HG03039 (cell line): Measurements from ENCODE around the gene RBMS1.
"Not testable (repeated sequence)": the region's sequence is repeated elsewhere in the genome, so short reads cannot be mapped to it uniquely, and the experiment has no call there.

Experiments
- ATAC-seq: cut with Tn5 transposase; IDR thresholded peaks from one replicate; pipeline ENCODE4 v1.9.1; 2021; ENCODE audit warnings: mild to moderate bottlenecking, moderate library complexity; ENCODE audit not compliant: unreplicated experiment

Gene RBMS1

DNA sequence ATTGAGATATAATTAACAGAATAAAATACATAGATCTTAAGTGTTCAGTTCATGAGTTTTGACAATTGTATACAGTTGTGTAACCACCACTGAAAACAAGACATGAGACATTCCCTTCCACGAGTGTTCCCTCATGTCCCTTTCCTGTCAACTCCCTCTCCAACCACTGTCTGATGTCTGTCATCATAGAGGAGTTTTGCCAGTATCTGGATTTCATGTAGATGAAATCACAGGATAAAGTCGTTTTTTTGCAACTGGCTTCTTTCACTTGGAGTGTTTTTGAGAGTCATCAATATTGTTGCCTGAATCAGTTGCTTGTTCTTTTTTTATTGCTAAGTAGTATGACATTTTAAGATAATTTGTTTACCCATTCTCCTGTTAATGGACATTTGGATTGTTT lies 52.7 kb downstream of the RBMS1 start:
- no peak for ATAC-seq

DNA sequence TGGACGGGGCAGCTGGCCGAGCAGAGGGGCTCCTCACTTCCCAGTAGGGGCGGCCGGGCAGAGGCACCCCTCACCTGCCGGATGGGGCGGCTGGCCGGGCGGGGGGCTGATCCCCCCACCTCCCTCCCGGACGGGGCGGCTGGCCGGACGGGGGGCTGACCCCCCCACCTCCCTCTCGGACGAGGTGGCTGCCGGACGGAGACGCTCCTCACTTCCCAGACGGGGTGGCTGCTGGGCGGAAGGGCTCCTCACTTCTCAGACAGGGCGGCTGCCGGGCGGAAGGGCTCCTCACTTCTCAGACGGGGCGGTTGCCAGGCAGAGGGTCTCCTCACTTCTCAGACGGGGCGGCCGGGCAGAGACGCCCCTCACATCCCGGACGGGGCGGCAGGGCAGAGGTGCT lies 54.6 kb downstream of the RBMS1 start:
- ATAC-seq: not testable (repeated sequence)

DNA sequence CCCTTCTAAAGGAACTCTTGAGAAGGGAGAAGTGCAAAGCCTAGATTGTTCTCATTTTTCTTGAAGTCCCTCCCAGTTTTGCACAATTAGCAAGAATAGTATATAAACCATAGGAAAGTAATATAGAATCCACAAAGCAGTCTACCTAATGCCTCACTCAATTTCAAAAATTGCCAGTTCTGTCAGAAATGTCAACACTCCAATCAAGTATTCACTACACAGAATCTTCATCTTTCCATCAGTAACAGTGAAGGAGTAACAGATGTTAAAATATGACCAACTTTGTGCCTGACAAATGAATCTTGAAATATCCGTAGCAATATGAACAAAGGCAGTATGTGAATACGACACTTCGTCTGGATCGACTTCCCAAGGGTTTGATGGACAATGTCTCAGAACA lies 56.3 kb downstream of the RBMS1 start:
- no peak for ATAC-seq

DNA sequence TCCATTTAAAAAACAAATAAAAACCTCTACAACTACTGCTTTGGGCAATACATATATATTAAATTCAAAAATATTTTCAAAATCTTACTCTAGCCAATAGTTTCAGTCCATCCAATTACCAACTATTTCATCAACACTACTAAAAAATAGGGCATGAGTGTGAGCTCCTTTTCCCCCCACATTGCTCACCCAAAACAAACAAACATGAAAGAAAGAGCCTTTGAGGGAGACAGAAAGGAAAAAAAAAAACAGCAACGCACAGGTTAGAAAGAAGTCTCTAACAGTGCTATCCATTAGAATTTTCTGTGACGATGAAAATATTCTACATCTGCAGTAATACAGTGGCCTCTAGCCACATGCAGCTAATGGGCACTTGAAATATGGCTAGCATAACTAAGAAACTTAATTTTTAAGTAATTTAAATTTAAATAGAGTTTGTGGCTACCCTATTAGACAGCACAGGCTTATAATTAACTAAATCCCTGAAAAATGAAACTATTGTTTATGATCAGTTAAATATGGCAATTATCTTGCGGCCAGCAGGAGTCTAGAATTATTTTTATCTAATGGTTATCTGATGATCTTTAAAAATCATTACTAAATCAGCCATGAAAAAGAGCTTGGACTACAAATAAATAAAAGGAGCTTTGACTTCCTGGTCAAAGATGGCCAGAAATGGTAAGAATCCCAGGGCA lies 59.2 kb downstream of the RBMS1 start:
- ATAC-seq: no peak

DNA sequence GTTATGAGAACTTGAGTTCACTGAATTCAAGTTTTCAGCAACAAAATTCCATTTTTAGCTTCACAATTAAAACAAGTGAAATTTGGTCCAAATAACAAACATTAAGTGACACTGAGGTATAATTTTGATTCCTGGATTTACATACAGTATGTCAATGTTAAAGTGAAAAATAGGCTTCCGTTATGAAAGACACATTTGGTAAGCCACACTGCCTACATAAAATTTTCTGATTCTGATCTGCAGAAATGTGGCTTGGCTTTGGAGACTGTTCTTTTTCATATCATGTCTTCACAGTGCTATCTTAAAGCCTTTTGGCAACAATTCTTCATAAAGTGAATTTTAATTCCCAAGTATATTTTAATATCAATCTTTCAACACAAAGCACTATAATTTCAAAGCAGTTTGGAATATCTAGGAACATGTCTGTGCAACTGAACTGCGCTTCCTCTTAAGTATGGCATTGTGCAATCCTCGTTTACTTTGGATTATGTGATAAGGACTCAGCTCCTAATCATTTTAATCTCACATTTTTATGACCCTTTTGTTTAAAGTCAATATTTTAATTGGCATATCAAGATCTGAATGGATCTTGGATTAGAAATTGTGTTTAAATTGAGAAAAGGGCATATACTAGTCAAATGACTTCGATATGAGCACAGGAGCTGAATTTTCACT lies 60.0 kb downstream of the RBMS1 start:
- no peak for ATAC-seq

DNA sequence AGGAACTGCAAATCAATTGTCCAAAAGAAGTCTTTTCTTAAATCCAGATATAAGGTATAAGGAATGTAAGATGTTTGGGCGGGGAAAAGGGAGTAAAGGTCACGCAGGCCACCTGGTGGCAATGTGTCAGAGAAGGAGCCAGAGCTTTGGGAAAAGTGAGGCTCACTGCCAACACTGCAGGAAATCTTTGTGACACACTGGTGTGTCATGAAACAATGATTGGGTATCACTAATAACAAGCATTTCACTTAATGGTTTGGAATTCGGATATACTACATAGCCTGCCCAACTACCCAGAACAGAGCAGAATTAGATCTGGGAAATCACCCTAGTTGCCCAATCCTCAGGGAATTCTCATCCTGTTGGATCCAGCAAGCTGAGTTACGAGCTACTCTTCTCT lies 61.0 kb downstream of the RBMS1 start:
- ATAC-seq: no peak

DNA sequence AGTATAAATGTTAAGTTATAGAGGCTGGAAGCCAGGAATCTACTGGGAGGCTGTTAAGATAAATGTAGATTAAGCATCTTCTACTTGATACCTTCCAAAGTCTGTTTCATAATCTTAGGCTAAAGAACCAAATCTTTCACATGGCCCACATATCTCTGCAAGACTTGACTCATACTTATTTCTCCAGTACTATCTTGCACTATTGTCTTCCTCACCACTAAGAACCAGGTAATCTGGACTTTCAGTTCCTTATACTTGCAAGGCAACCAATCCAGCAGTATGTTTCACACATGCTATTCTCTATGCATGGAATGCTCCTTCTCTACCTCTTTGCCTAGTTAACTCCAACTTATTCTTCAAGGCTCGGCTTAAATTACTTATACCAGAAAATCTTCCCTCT lies 62.2 kb downstream of the RBMS1 start:
- peak; percentile 63 for ATAC-seq

DNA sequence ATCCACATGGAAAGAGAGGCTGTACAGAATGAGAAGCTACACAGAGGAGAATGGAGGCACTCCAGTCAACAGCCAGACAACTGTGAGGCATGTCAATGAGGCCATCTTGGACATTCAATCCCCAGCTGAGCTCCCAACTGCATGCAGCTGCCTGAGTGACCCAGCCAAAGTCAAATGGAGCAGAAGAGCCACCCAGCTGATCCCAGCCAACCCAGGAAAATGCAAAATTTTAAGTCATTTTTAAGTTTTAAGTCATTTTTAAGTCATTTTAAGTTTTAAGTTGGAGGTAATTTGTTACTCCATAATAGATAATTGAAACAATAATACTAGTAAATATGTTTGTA lies 63.6 kb downstream of the RBMS1 start:
- ATAC-seq: no peak

DNA sequence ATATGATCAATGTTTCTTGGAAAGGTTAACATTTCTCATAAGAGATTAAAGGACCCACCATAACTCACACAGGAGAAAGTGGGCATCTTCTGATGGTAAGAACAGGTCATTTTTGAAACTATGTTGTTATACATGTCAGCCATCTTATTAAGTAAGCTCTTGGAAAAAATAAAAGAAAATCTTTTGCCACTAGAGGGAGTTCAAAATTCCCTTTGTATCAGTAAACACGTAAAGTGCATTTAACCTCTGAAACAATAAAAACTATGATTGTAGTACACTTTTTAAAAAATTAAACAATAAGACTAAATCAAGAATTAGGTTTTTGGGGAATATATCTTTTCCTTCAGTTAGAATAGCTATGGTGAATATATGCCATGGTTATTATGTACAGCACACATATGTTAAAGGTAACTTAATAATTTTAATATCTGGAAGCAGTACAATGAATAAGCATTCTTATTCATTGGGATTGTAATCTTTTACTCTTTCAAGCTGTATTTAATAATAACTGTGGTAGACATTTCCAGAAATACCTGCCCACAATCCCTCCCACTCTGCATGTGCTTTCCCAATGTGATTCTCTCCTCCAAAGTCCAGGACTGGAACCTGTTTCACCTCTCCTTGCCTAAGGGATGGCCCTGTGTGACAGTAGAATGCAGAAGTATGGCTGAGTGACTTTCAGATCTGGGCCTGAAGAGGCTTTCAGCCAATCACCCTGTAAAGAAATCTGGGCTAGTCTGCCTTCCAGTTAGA lies 64.2 kb downstream of the RBMS1 start:
- ATAC-seq: no peak

DNA sequence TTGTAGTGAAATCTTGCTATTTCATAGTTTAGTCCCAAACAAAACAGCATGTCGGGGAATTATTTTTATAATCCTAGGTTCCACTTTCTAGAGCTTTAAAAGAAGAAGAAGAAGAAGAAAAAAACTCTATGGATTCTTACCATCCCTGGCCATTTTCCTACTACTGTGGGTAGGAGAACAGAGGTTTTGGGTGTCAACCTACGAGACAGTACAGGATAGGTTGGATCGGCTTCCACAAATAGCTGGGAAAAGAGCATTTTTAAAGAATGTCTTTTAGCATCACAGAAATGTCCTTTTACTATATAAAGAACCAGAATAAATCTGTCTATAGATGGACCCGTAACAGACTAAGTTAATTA lies 65.2 kb downstream of the RBMS1 start:
- no peak for ATAC-seq

DNA sequence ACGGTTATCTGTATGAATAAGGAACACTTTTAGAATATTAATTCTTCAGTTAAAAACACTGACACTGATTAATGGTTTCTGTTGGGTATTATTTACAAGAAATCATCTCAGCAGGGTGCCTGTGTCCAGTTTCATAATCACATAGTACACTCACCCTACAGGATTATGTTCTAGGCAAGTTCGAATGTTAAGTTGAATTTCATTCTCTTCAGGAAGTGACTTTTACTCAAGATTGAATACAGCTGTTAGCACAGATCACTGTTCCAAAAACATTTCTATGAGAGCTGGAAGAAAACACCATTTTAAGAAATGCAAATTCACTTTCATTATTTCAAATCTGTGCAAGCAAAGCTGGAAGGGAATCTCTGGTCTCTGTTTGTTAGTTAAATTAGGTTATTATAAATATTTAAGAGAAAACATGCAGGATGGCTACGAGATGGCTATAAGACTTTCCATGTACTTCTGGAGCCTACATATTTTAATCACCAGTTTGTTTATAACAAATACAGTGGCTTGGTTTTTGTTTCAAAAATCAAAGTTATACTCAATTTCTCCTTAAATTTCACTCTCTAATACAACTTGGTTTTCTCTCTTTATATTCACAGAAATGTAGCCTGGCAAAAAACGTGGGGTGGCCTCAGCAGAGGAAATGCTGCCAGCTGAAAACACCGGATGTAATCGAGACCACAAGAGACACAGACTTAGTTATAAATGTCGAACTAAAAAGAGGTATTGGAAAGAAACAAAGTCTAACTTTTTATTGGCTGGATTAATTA lies 65.8 kb downstream of the RBMS1 start:
- ATAC-seq: no peak

DNA sequence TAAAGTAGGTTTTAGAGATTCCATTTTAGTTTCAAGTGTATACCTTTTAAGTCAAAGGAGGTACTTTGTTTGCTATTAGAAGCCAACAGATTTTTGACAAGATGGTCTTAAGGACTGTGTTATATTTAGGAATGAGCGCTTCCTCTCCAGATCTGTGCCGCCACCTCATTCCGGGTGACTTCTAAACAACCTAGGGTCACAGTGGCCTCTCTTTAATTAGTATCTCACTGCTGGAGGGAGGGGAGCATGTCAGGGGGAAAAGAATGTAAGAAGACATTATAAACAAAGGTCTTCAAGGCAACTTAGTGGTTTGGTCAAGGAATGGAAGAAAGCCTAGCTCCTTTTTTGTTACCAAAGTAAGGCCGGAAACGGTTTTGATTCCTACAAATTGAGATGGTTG lies 67.0 kb downstream of the RBMS1 start:
- ATAC-seq: no peak

DNA sequence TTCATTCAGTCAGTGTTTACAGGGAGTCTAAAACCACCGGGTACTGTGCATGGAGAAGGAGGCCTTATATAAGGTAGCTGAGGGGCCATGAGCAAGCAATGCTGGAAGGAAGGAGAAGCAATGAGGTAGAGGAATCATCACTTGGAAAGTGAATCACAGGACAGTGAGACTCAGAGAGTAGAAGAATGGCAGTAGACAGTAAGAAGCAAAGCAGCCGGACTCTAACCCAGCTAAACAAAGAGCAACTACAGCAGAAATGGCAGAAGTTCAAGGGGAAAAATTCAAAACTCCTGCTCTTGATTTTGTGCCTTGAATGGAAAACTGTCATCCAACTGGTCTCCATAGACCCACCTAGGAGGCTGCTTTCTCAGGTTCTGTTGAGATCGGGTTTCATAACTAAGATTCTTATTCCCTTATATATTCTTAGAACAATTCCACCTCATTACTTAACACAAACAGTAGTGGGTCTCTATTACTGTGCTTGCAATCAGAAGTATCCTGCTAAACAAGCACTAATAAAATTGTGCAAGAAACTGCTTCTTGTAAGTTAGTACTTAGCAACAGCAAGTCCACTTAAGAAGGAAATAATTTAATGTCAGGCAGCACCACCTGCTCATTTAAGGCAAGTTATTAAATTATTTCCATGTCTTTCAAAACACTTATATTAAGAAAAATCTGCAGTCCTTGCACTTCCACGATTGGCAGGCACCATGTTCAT lies 68.0 kb downstream of the RBMS1 start:
- no peak for ATAC-seq

DNA sequence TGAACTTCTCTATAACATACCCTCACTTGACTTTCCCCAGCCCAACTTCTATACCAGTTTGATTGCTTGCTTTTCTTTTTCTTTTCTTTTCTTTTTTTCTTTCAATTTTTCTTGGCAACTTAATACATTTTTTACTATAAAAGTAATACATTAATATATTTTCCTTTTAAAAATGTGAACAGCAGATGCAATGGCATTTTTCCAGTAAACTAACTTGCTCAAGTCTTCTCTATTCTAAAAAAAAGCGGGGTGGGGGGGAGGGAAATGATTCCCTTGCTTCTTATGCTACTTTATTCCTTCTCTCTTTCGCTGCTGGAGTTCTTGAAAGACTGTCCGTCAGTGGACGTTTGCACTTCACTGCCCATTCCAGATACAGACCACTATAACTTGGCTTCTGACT lies 70.5 kb downstream of the RBMS1 start:
- ATAC-seq: no peak

DNA sequence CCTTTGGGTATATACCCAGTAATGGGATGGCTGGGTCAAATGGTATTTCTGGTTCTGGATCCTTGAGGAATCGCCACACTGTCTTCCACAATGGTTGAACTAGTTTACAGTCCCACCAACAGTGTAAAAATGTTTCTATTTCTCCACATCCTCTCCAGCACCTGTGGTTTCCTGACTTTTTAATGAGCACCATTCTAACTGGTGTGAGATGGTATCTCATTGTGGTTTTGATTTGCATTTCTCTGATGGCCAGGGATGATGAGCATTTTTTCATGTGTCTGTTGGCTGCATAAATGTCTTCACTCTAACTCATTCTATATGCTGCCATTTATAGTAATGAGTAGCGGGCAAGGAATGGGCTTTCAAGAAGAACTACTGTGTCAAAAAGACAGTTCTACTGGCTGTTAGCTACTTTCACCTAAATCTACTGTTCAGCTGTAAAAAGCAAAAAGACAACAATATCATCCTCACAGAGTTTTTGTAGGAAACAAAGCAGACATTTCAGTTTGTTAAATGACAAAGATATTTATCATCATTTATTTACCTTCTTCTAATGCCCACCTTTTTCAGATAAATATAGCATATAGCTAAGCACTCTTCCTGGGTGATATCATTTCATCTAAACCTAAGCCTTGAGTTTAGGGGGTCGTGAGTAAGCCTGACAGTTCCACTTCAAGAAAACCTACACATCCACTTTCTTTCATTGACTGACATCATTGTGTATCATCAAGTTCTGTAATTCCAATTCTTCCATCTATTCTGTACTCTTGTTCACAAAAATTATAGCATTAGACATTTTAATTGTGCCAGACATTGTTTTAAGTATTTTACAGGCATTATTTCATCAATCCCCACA lies 71.7 kb downstream of the RBMS1 start:
- ATAC-seq: not testable (repeated sequence)

DNA sequence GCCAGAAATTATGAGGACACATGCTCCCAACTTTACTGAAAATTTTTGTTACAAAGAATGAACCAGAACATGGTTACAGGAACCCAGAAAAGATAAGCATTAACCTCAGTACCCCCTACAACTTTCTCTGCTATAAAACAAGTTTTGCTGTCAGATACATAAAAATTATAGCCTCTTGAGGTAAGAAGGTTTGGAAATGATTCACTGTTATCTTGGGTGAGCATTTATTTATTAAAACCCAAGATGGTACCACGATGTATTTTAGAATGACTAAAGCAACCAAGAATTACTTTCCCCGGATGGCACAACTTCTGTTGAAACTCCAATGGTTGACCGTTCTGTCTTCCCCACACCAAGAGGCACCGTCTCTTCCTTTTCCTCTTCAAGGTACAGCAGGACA lies 72.9 kb downstream of the RBMS1 start:
- no peak for ATAC-seq

DNA sequence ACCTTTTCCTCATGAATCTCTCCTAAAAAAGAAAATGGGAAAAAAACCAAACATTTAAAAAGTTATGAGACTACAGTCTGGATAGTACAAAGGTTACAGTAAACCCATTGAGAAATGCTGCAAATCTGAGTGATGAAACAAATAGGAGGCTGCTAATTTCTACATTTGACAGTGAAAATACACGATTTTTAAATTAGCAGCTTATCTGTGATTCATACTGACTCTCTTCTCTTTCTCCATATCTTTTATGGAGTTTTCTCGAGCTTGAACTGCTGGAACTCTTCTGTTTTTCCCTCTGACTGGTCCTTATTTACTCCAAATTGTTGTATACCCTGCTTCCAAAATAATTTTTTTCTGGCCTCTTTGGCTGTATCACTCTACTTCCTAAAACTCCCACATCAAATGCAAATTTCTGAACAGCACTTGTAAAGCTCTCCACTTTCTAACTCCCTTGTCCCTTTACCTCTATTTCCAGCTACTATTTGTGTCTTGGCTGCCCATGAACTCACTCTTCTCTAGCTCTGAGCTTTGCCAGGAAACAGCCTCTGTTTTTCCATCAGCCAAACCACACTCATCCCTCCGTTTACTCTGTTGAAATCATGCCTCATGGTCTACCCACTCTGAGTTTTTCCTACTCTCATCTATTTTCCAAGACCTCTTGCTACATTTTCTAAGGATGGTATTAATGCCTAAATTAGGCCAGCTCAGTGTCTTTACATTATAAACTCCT lies 73.7 kb downstream of the RBMS1 start:
- ATAC-seq: no peak

DNA sequence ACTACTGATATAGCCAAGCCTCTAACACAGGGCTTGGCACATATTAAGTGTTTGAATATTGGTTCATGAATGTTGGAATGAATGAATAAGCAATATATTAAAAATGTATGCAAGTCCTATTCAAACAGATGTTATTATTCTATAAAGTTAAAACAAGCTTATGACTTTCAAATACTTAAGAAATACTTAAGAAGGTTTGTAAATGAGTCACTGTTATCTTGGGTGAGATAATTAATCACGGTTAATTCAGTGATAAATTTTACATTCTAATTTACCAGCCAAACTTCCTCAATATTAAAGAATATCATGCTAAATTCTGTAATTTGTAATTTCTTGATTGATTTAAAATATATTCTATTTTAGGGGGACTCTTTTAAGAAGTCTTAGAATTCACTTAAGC lies 74.8 kb downstream of the RBMS1 start:
- no peak for ATAC-seq

DNA sequence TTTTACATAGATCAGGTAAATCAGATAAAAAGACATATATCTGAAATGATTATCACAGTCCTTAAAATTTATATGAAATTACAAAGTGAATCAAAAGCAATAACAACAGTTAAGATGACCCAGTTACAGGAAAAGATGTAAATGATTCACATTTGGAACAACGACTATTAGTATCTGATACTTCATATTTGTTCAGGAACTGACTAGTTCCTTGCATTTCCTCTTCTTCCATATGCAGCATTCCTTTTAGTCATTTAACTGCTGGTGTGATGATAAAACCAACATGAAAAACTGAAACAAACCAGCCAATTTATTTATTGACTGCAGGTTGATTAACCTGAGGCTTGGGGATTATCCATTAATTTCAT lies 75.2 kb downstream of the RBMS1 start:
- no peak for ATAC-seq
